ENCODE measurements around the gene PKP1. TPM values are rescaled to one million over a fixed set of nuclear protein-coding genes. Genes with fewer than 3 reads are reported as not detected.

The PKP1 gene
- total RNA-seq, 1 donor from 2014 or later: not detected

- H3K9me3 Mint-ChIP-seq (ENCODE audit: low read depth): no peaks in the 10 kb centered on the region
- peaks cover 1% of the 10 kb centered on the region for H3K36me3 Mint-ChIP-seq (ENCODE audit: insufficient read depth)
- peaks cover 37% of the 10 kb centered on the region for H3K27me3 Mint-ChIP-seq
- H3K4me3 Mint-ChIP-seq (ENCODE audit: low read depth): no peak overlapping the region
- no peak for DNase-seq (ENCODE audit: low spot score, unreplicated experiment)
- TF ChIP-seq CTCF (IDR thresholded peaks at IDR 0.05; ENCODE audit: unreplicated experiment): no peak
- H3K27ac Mint-ChIP-seq: no peak overlapping the region
- peaks cover 10% of the 10 kb centered on the region for H3K4me1 Mint-ChIP-seq (ENCODE audit: low read depth)
These were observed 92.8 kb downstream of the PKP1 start for GRCh38 chr1:201376107-201376463.

GRCh38 chr1:201376464-201377374 lies 93.4 kb downstream of the PKP1 start:
- H3K36me3 Mint-ChIP-seq (ENCODE audit: insufficient read depth): peaks cover 5% of the 10 kb centered on the region
- peak; percentile 73 for TF ChIP-seq CTCF (IDR thresholded peaks at IDR 0.05; ENCODE audit: unreplicated experiment)
- H3K27me3 Mint-ChIP-seq: peaks cover 31% of the 10 kb centered on the region
- peaks cover 12% of the 10 kb centered on the region for H3K4me1 Mint-ChIP-seq (ENCODE audit: low read depth)
- H3K4me3 Mint-ChIP-seq (ENCODE audit: low read depth): no peak overlapping the region
- DNase-seq (ENCODE audit: low spot score, unreplicated experiment): peak; percentile 49
- no peaks in the 10 kb centered on the region for H3K9me3 Mint-ChIP-seq (ENCODE audit: low read depth)
- peak overlapping the region; percentile 24 for H3K27ac Mint-ChIP-seq

GRCh38 chr1:201377611-201378092 lies 94.3 kb downstream of the PKP1 start, which contains the start of gene TNNT2:
TSS of gene TNNT2 (minus strand) at chr1:201377680. CDS start at chr1:201373254, 4,426 bp downstream.
- H3K4me3 Mint-ChIP-seq (ENCODE audit: low read depth): no peak within 1 kb of the TSS

GRCh38 chr1:201378804-201379203 lies 95.5 kb downstream of the PKP1 start:
- Mint-ChIP-seq H3K4me3 (ENCODE audit: low read depth) (no peak overlapping the region), H3K27me3 (peaks cover 15% of the 10 kb centered on the region), H3K27ac (no peak overlapping the region), H3K9me3 (ENCODE audit: low read depth) (no peaks in the 10 kb centered on the region), H3K36me3 (ENCODE audit: insufficient read depth) (peaks cover 5% of the 10 kb centered on the region), H3K4me1 (ENCODE audit: low read depth) (peaks cover 12% of the 10 kb centered on the region)
- DNase-seq (ENCODE audit: low spot score, unreplicated experiment): no peak
- TF ChIP-seq CTCF (IDR thresholded peaks at IDR 0.05; ENCODE audit: unreplicated experiment): no peak

More at GRCh38 chr1:201377611-201378092, 94.3 kb downstream of the PKP1 start, which contains the start of gene TNNT2:
- no peaks in the 10 kb centered on the region for H3K9me3 Mint-ChIP-seq (ENCODE audit: low read depth)
- H3K27me3 Mint-ChIP-seq: peaks cover 25% of the 10 kb centered on the region
- no peak for TF ChIP-seq CTCF (IDR thresholded peaks at IDR 0.05; ENCODE audit: unreplicated experiment)
- peaks cover 5% of the 10 kb centered on the region for H3K36me3 Mint-ChIP-seq (ENCODE audit: insufficient read depth)
- H3K4me1 Mint-ChIP-seq (ENCODE audit: low read depth): peaks cover 12% of the 10 kb centered on the region
- peak within 1 kb of the TSS; percentile 73 for H3K27ac Mint-ChIP-seq
- no peak for DNase-seq (ENCODE audit: low spot score, unreplicated experiment)

GRCh38 chr1:201379733-201380242 lies 96.5 kb downstream of the PKP1 start:
- Mint-ChIP-seq H3K27ac (no peak overlapping the region), H3K4me3 (ENCODE audit: low read depth) (no peak overlapping the region), H3K4me1 (ENCODE audit: low read depth) (peaks cover 10% of the 10 kb centered on the region), H3K27me3 (peaks cover 6% of the 10 kb centered on the region), H3K9me3 (ENCODE audit: low read depth) (no peaks in the 10 kb centered on the region), H3K36me3 (ENCODE audit: insufficient read depth) (peaks cover 7% of the 10 kb centered on the region)
- no peak for DNase-seq (ENCODE audit: low spot score, unreplicated experiment)
- no peak for TF ChIP-seq CTCF (IDR thresholded peaks at IDR 0.05; ENCODE audit: unreplicated experiment)

Measured in progenitor cell of endocrine pancreas (in vitro differentiated cells).